ENCODE results near the gene SMIM1.

DNA sequence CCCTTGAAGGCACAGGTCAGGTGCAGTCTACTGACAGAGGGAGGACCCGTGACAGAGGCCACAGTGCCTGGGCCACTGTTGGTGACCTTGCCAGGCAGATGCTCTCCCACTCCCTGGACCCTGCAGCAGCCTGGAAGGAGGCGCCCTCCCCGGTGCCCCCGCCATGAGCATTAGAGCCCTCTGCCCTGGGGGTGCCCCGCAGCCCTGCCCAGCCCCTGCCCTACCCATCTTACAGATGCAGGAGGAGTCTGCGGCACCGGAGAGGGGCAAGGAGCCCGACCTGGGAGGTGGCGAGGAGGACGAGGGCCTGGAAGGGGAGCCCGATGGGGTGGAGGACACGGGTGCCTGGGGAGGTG is 9.7 kb upstream of the SMIM1 start:
- TF ChIP-seq CTCF (IDR thresholded peaks at IDR 0.05; ENCODE audit: low read depth, low read length) = no peak
- TF ChIP-seq EZH2phosphoT487 (IDR thresholded peaks at IDR 0.05; ENCODE audit: low read depth) = no peak

Data from OCI-LY3 (cell line).